ENCODE data around the gene GPATCH2L. TPM values are rescaled to one million over a fixed set of nuclear protein-coding genes. Genes with fewer than 3 reads are reported as not detected.

Gene GPATCH2L
- polyA plus RNA-seq, 3 donors = 34.7 to 44.9 (median 43.6) TPM

DNA sequence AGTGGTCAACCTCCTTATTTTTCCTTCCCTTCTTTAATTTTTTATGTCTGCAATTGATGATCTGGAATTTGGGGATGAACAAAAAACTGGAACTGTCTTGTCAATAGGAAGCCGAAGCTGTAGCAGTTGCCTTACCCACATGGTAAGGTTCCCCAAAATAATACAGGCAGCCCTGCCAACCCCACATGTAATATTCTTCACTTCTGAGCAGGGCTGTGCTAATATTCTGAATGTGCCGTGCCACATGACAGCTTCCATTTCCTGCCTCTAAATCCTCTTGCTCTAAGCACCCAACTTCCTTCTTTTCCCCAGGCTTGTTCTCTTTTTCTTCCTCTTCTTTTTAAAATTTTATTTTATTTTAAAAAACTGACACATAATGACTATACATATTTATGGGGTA is 39.6 kb downstream of the GPATCH2L start:
- DNase-seq = no peak

DNA sequence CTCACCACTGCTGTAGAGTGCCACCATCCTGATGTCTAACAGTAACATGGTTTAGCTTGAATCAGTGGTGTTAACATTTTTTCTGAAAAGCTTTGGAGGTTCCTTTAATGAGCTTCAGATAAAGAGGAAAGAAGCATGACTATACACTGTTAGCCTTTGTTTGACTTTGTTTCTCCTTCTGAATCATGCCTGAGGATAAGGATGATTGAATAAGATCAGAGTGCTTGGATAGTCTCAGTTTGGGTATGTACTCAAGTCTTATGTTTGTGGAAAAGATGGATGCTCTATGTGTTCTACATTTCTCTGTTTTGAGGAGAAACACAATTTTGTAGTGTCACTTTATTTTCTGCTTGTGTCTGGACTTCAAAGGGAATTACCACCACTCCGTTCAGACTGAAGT is 42.0 kb downstream of the GPATCH2L start:
- no peak for DNase-seq

DNA sequence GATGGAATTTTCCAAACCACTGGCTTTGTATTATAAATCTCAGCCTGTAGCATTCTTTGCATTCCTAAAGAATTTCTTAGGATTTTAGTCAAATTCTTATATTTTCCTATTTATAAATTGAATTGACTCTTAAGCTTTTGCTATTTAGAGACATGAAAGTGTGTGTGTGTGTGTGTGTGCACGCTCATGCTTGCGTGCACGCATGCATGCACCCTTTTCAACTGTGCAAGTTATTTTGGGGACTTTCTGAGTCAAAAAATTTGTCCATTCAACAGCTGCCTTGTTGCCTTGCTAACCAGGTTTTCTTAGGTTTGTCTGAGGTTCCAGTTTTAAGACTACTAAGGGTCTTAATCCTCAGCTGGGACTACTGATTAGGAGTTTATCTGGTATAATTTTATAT is 42.6 kb downstream of the GPATCH2L start:
- DNase-seq = no peak

DNA sequence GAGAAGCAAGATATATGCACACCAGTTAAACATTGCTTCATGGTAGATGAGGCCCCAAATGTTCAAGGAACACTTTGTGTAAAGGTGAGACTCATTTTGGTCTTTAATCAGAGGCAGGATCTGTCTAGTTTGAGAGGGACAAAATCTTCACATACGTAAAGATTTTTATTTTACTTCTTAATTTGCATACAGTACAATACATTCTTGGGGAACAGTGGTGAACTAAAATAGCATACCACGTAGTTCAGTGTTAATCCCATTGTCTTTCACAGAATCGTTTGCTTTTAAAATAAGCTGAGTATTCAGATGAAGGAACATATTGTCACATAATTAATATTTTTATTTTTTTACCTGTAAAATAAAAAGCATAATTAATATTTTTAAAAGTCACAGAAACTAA is 43.3 kb downstream of the GPATCH2L start:
- DNase-seq = no peak

DNA sequence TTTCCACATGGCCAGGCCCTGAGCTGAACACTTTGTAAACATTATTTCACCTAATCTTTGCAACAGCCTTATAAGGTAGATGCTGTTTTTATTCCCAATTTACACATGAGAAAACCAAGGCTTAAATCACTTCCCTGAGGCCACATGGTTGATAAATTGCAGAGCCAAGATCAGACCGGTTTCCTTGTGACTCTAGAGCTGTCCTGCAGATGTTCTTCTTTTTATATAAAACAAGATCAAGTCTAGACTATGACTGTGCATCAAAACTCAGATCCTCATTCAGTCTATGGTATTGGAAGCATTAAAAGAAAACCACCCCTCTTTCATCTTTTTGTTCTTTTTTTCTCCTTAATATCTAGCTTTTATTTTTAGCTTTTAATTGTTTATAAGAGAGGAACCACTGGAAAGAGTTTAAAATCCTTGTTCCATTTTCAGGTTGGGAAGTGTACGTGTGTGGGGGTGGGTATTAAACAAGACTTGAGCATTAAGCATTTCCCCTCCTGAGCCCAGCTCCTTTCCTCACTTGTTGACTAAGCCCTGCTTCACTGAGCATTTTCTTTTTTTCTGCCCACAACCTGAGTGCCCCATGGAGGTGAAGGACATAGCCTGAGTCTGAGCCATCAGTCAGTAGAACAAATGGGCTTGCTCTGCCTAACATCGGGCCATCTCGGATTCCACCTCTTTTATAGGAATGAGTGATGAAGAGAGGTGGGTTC is 45.4 kb downstream of the GPATCH2L start:
- DNase-seq = no peak

DNA sequence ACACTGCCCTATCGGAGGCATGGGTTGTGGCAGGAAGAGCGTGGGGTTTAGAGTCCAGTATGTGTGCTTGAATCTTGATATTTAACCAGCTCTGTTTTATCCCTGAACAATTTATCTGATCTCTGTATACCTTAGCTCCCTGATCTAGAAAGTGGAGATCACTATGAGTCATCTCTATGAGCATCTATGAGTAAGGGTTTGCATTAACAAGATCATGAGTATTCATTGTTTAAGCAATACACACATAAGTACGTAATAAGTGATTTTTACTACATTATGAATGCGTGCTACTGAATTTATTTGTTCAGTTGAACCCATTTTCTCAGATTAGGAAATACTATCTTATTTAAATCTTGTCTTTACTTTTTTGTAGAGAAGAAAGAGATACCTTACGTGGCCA is 49.4 kb downstream of the GPATCH2L start:
- DNase-seq = no peak

DNA sequence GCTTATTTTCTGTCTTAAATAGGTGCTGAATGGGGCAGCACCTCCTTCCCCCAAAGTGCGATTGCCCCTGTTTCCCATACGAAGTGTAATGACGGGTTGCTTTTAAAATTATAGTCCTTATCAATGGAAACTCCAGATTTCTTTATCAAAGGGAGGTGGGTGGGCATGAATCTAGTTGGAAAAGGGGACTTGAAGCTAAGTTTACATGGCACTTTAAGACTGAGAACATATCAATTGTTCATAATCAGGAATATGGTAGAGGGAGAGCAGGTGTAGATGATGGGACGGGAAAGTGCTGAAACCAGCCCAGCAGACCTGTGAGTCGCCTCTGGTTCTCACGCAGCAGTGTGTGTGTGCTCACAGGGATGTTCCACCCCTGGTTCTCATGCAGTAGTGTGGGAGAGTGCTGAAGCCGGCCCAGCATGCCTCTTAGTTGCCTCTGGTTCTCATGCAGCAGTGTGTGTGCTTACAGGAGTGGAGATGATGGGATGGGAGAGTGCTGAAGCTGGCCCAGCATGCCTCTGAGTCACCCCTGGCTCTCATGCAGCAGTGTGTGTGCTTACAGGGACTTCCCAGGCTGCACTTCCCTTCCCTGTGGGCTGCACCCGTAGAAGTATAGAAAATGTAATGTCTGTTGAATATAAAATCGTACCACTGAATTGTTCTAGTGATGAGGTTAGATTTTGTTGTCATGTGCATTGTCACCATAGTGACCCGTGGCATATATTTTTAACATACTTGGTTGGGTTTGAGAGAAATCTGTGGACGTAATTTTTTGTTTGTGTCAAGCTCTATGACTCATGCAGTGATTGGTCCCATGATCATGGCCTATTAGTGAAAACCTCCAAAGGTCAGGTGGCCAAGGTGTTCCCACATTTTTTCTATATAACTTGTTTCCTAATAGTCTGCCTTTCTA is 51.6 kb downstream of the GPATCH2L start:
- no peak for DNase-seq

DNA sequence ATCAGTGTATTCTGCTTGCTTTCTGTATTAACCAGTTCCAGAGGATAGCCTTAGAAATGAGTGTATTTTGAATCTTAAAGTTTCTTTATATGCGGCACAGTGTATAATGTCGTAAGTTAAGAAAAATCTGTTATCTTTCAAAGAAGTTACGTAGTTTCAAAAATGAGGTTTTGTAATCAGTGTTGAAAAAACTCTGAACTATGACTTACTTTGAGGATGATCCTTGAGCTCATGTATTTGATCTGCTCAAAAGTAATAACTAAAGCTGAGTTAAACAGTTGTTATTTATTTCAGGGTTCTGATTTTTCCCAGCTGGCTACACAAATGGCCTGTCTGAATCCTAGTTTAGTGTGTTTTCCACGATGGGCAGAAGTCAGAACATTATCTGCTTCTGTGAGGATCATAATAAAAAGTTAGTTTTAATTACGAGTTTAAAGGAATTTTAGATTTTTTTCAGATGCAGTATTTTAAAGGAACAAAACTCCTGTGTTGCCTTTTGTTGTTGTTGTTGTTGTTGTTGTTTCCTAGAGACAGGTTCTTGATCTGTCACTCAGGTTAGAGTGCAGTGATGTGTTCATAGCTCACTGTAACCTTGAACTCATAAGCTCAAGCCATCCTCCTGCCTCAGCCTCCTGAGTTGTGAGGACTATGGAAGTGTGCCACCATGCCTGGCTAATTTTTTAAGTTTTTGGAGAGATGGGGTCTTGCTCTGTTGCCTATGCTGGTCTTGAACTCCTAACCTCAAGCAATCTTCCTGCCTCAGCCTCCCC is 52.9 kb downstream of the GPATCH2L start:
- DNase-seq = no peak

DNA sequence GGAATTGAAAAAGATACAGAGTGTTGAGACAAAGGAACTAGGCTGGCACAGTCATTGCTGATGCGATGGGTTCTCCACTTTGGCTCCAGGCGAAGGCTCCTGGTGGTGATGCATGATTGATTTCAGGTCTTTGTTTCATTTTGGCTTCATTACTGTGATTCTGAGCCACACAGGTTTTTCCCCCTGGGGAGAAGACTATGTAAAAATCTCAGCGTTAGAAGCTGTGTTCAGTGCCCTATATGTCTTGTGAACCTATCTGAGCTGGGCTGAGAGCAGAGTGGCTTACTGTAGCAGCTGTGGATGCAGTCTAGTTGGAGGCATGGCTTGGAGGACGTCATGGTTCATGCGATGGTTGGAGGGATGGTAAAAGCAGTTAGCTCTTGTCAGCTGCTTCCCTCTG is 54.0 kb downstream of the GPATCH2L start:
- no peak for DNase-seq

DNA sequence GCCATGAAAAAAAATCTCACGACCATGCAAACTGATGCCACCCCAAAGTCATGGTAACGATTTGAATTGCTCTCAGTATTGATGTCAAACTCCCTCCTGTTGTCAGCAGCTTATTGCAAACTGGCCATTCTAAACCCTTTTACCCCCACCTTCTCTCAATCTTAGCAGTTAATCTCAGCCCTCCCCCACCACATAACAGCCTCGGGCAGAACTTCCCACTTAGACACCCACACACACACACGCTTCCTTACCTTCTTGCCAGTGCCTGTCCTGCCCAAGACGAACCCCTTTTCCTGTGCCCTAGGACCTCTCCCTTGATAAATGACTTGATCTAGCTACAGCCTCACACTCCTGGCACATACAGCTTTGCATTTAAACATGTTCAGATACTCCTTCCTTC is 56.6 kb downstream of the GPATCH2L start:
- DNase-seq = no peak

DNA sequence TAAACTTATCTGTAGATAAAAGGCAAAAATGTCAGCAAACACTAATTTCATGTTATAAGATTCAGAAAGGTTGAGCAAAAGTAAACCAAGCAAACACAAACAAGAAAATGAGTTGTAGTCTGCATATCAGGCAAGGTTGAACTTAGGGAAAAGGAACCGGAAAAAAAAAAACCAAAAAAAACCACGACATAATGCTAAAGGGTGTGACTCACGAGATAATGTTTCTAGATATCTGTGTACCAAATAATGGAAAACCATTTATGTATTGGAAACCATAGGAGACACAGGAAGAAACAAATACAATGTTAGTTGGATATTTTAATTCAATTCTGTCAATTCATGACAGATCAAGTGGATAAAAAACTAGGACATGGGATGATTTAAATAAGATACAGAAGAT is 60.5 kb downstream of the GPATCH2L start:
- DNase-seq = no peak

DNA sequence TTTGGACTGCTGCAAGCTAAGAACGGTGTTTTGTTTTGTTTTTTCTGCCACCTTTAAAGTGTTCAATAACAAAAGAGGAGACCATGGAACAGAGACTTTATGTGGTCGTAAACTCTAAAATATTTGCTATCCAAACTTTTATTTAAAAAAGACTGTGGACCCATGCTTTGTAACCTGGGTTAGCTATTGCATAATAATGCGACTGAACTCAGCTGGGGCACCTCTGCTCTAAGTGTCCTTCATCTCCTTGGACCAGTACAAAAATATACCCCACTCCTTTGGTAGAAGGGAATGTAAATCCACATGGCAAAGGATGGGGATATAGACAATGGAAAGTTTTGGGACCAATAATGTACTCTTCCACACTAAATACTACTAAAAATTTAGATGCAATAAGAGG is 65.5 kb downstream of the GPATCH2L start:
- DNase-seq = no peak

DNA sequence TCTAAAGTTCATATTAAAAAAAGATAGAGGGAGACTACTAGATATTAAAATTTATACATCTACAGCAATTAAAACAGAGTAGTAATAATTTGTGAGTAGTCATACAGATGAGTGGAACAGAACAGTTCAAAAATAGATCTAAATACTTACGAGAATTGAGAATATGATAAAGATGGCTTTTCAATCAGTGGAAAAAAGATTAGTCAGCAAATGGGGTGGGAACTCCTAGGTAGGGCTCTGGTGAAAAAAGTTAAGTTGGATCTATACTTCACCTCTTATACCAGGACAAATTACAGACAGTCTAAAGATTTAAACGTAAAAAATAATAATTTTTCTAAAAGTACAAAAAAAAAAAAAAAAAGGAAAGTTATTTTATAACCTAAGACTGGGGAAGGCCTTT is 66.9 kb downstream of the GPATCH2L start:
- no peak for DNase-seq

DNA sequence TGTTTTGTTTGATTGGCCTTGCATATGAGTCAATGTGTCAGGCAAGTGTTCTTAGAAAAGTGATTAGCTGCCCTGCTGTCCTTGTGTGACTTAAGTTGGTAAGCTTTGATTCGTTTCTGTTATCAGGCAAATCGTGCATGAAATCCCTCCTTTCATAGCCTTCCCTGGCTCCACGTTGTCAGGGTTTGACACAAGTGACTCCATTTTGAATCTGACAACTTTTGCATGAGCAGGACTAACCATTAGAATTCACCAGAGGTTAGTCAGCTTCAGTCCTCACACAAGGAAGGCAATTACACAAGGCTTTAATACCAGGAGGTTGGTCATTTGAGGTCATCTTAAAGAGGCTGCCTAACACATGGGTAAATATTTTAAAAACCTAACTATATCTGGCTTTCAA is 68.2 kb downstream of the GPATCH2L start:
- DNase-seq = no peak

DNA sequence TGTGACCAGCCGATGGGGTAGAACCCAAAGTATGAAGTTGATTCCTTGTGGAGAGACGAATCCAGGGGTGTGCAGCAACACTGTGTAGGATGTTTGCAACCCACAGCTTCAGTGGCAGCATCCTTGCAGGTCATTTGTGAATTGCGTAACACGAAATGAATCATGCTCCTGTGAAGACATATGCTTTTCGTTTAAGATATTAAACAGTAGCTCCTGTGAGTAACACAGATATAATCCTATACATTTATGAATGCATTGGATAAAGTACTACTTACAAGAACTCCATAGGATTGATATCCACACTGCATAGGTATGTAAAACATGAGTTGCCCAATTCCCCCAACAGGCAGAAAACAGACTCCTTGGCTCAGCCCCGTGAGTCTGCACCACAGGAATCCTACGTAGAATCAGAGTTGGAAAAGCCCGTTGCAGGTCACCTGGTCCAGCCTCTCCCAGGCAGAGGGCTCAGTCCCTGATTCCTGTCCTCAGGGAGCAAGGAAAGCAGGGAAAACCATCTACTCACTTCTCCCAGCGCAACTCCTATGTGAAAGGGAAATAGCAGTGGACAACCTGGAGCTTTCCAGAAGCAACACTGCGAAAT is 75.8 kb downstream of the GPATCH2L start:
- DNase-seq = no peak

DNA sequence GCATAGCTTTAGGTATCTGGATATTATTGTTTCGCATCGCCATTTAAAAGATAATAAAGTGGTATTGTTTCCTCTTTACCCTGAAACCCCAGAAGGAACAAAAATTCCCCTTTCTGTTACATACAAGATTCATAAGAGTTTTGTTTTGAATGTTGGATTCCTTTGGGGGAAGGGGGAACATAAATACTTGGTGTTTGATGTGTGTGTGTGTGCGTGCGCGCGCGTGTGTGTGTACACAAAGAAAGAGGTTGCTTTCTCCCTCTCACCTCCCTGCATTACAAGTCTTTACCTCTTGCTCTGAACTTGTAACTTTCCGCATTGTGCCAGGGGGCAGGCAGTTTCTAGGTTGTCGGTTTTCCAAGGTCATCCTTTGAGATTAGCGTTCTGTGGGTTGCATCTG is 76.4 kb downstream of the GPATCH2L start:
- DNase-seq = no peak

DNA sequence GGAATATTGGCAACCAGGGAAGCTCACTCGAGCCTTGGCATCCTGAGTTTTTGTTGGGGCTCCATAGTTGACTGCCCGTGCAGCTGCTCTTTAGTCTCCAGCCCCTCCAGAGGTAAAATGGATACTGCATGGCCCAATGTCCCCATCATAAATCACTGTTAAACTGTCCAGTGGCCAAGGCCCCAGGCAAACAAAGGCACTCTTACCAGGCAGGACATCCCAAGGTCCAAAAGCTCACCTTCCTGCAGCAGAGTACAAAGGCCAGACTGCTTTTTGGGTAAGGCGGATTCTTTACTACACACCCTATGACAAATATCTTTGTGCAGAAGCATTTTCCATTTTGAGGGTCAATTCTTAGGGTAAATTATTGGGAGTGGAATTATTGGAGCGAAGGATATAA is 81.1 kb downstream of the GPATCH2L start:
- no peak for DNase-seq

DNA sequence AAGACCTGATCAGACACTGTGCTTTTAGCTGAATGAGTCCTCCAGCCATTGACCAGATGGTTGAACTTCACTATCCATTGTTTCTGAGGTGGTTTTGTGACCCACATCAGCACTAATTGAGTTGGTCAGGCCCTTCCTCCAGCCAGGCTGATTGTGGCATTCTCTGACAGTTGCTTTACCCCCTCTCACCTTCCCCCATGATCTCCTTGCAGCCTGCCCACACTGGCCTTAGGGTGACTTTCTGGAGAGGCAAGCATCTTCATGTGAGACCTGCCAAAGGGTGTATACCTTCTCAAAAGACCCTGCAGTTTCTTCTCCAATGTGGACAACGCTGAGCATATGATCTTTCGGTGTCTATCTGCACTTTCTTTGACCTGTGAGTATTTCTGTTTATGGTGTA is 83.9 kb downstream of the GPATCH2L start:
- DNase-seq = no peak

DNA sequence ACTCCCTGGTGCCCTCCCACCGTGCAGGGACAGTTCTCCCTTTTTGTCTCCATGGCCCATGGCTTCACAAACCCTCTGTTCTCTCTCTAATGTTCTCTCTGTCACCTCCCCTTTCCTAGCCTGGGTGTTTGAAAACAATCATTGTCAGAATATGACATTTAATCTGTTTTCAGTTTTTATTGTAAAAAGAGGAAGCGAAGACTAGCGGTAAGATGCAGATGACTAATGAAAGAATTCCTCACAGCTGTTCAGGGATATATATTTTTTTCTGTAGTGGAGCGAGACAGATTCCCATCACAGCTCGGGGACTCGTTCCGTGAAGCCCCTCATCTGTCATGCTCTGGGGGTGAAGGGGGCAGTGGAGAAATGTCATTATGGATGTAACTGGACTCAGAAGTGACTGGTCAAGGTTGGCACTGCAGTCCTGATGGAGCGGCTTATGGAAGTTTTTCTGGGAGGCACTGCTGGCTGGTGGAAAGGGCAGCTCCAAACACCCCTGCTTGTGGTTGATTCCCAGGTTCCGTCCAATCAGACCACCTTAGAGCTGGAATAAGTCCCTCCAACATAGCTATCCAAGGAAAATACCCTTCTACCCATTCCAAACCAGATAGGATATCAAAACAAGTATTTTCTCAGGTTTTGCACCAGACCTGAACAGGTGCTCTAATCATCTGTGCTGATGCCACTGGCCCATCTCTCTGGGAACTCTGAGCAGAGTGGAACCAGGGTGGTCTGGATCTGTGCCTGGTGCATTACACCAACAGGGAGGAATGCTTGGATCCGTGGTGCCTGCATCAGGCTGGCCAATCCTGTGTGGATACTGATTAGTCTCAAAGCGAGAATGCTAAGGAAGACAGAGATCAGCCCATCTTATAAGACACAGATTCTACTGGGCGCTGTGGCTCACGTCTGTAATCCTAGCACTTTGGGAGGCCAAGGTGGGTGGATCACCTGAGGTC is 84.7 kb downstream of the GPATCH2L start:
- DNase-seq = no peak

DNA sequence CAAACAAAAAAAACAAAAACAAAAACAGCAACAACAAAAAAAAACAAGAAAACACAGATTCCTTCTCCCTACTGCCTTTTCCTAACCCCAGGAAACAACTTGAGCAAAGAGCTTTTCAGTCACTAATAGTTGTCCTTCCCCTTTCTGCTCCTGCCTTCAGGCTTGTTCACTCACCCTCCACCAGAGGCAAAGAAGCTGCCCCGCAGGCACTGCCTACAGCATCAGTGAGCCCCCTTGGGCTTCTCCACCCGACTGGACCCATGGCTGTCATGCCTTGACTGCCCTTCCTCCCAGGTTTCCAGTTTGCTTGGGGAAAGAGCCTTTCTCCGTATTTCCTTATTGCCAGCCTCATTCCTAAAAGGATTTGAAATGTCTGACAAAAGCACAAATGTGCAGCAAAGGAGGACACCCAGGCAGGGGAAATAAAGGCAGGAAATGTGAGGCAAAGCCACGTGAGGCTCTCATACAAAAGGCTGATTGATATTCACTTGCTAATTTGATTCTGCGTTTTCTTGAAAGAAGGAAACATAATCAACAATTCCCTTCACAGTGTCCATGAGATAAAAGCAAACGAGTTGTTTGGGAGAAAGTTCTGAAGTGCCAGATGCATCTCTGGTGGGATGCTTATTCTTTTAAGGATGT is 85.7 kb downstream of the GPATCH2L start:
- no peak for DNase-seq
